NCI-H524 (cell line): Measurements from ENCODE around the gene ADM.
A peak's percentile ranks its signal among the peaks of the same experiment; 100 is the strongest.
"Not testable (repeated sequence)": the region's sequence is repeated elsewhere in the genome, so short reads cannot be mapped to it uniquely, and the experiment has no call there.

ENCODE experiments used
- DNase-seq, 2 experiments: peaks; one replicate each; lab custom pipeline; 2025; lab: John Stamatoyannopoulos, UW

ADM gene, protein sequence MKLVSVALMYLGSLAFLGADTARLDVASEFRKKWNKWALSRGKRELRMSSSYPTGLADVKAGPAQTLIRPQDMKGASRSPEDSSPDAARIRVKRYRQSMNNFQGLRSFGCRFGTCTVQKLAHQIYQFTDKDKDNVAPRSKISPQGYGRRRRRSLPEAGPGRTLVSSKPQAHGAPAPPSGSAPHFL

DNA sequence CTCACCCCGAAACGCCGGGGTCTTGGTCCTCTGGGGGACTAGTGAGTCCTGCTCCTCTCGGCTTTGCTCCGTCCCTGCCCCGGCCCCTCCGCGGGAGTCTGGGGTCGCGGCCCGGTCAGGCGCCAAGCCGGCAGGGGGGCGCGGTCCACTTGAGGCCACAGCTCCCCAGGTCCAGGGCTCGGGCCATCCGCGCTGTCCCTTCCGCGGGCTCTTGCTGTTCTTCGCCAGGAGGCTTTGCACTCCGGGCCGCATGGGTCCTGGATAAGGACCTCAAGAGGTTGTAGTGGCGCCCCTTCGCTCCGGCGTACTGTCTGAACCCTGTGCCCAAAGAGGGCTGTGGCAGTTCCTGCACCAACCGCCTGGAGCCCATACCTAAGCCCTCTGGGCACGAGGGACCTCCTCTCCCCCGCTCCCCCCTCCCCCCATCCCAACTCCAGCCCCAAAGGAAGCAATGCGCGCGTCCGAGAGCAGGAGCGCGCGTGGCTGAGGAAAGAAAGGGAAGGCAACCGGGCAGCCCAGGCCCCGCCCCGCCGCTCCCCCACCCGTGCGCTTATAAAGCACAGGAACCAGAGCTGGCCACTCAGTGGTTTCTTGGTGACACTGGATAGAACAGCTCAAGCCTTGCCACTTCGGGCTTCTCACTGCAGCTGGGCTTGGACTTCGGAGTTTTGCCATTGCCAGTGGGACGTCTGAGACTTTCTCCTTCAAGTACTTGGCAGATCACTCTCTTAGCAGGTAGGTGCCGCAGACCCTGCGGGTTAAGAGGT is at the start of gene ADM:
TSS of gene ADM (plus strand) at position 579 of the 767 bp plus-strand sequence. CDS start 628 bp downstream, outside the sequence.
- DNase-seq, result peak; percentile 82 to 88

DNA sequence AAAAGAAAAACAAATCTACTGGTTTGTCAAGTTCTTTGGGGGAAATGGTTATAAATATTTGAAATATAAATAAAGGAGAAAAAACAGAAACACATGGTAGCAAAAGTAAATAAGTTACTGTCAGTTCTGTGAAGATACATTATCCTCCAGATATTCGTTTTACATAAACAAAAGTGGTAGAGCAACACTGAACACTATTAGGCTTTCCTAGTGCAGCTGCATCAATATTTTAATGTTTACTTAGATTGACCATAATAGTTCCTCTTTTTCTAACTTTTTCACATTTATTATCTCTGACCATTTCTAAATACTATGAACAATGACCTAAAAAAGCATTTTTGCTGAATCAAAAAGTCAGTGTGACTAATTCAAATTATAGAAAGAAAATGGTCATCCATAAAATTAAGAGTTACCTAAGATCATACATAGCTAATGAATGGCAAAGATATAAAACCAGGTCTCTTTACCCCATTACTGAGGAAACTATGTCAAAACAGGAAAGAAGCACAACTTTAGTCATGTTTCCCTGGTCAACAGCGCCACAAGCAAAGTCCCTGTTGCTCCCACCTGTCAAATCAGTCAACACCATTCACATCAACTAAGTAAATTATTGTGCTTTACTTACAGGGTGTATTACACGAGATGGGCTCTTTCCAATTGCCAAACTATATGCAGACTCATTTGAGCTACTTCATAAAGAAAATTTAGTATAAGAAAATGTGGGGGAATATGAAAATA is 49.3 kb upstream of the ADM start:
- no peak for DNase-seq

DNA sequence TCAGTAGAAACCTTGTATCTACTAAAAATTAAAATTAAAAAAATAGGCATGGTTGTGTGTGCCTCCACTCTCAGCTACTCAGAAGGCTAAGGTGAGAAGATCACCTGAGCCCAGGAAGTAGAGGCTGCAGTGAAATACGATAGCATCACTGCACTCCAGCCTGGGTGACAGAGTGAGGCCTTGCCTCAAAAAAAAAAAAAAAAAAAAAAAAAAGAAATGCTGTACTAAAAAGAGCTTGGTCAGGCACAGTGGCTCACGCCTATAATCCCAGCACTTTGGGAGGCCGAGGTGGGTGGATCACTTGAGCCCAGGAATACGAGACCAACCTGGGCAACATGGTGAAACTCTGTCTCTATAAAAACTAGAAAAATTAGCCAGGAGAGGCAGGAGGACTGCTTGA is 47.4 kb upstream of the ADM start:
- DNase-seq, result no peak

DNA sequence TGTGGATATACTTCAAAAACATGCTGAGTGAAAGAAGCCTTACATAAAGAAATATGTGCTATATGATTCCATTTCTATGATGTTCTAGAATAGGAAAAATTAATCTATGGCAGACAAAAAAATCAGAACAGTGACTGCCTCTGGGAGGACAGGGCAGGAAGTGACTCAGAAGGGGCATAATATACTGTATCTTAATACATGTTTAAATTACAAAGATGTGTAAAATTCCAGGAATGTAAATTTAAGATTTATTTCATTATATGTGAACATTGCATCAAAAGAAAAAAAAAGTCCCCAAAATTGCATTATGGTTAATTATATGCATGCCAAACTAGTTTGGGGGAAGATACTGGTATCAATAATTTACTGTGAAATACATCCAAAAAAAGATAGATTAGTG is 43.1 kb upstream of the ADM start:
- no peak for DNase-seq

DNA sequence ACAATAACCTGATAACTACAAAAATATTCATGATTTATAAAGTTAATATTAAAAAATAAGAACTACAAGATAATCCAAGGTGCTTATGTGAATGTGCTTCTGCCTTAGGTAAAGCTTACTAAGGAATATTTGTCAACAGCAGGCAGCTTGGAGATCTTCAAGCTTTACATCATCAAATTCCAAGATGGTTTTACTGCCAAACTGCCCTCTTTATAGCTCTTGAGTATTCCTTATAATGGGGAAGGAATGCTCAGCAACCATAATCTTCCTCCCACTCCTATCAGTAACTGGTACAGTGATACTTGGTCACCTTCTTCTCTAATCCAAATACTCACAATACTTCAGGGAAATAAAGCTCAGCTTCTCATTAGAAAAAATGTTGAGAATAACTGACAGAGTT is 40.9 kb upstream of the ADM start:
- DNase-seq, result no peak

DNA sequence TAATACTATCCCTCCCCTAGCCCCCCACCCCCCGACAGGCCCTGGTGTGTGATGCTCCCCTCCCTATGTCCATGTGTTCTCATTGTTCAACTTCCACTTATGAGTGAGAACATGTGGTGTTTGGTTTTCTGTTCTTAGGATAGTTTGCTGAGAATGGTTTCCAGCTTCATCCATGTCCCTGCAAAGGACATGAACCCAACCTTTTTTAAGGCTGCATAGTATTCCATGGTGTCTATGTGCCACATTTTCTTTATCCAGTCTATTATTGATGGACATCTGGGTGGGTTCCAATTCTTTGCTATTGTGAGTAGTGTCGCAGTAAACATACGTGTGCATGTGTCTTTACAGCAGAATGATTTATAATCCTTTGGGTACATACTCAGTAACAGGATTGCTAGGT is 40.2 kb upstream of the ADM start:
- DNase-seq, result not testable (repeated sequence)

DNA sequence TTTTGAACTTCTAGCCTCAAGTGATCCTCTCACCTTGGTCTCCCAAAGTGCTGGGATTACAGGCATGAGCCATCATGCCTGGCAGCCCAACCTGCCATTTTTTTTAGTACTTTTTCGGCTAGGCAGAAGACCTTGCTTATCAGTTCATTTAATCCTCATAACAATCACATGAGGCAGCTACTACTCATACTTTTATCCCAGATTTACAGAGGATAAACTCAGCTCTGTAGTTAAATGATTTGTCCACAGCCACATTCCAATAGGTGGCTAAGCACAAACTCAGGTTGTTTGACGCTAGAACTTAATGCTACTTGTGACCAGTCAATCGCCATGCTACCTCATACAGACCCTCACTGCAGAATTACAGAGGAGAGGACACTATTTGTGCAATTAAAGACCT is 38.9 kb upstream of the ADM start:
- DNase-seq, result no peak

DNA sequence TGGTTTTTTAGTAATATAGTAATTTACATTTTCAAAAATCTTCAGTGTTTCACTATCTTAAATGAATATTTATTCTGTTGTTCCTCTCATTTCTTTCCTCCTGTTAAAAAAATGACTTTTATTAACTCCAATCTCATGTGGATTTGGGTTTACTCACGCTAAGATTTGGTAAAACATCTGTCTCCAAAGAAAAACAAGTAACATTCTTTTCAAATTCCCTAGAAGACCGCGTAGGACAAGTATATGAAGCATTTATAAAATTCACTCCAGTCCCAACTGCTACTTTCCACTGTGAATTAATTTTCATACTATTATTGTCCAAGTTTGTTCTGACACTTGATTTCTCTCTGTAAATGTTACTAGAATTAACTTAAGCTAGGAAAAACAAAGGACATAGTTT is 37.1 kb upstream of the ADM start:
- DNase-seq, result no peak

DNA sequence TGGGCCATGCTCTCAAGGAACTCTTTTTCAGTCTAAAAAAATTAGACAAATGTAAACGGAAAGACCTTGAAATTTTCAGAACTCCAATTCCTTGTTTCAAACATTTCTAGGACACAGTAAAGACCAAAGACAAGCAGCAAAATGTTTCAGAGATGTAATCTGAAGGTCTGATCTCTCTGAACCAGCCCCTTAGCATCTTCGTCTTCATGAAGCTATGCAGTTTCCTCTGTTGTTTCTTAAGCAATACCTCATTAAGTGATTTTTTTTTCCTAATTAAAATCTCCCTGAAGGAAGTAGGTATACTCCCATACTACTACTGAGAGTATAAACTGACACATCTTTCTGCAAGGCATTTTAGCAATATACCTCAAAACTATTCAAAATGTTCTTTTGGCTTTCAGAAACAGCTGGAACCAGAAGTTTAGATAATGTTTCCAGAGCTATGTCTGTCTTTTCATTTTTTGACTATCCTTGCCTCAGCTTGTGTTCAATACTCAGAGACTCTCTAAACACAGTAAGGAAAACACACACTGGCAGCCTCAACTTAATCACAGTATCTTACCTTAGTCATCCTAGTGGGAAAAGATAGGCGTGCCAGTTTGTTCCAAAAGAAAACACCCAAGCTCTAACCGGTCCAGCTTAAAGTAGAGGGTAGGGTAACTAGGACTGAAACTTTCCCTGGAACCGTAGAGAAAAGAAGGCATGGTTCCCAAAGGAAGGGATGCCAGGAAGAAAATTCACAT is 36.0 kb upstream of the ADM start:
- no peak for DNase-seq

DNA sequence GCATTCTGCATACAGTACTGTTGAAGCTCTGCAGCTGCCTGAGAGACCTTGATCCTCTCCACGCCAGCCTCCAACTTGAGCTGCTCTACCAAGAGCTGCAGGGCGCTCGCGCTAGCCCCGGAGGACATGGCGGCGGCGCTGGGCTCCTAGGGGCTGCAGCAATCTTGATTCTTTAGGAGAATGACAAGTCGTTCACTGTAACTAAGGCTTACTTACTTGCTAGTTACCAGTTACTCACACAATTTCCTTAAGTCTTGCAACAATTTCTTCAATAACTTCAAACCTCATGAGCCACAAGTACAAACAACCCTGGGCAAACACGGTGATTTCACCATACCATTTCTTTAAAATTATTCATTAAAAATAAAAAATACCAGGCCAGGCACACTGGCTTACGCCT is 32.7 kb upstream of the ADM start:
- DNase-seq, result no peak

DNA sequence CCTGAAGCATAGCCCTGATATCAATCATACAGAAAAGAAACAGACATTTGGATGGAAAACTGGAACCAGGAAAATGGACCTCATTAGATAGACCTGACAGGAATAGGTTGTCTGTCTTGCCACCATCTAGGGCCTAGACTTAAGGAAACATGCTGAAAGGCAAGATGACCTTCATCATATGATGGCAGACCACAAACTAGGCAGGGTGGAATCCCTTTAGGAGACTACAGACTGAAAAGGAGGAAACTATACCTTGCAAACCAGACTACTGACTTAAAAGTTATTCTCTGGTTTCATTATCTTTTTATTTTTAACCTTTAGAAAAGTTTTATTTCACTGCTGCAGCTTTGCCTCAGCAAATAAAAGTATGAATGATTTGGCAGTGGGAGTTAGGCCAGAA is 31.1 kb upstream of the ADM start:
- no peak for DNase-seq

DNA sequence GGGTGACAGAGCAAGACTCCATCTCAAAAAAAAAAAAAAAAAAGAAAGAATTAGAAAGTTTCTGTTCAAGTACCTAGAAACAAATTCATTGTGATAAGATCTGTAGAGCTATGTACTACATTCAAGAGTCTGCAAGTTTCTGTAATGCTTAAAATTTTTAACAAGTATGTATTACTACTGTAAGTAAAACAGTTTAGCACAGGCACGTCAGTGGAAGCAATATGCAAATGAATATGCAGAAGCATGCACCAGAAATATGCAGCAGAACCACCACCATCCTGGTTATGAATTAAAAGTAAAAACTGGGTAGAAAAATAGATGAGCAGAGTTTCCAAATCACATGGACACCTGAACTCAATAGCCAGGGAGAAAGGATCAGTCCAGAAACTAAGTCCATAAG is 30.1 kb upstream of the ADM start:
- no peak for DNase-seq

DNA sequence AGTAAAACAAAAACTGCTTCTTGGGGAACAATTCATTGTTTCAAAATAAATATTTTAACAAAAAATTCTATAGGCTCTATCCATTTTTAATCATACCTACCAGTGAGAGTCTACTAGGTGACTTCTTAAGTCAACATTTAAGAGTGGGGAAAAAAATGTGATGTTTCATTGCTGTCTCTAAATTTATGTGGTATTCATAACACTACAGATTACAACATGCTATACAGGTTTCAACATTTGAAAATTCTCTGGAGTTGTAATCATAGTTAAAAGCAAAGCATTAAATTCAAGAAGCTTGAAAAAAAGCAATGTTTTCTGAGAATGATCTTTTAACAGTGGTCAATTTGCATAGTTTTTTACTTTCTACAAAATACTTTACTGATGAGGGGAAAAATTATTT is 29.2 kb upstream of the ADM start:
- no peak for DNase-seq

DNA sequence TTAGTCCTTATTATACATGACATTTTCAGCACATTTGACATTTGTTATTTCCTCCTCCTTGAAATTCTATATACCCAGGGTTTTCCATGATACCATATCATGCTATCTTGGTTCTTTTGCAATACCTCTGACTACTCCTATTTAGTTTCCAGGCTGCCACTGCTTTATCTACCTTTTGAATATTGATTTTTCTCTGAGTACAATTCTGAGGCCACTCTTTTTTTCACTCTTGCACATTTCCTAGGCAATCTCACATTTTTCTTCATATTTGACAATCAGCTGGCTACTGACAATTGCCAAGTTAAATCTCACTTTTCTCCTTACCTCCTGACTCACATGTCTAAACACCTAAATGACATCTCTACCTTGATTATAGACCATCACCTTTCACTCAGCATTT is 22.8 kb upstream of the ADM start:
- DNase-seq, result no peak

DNA sequence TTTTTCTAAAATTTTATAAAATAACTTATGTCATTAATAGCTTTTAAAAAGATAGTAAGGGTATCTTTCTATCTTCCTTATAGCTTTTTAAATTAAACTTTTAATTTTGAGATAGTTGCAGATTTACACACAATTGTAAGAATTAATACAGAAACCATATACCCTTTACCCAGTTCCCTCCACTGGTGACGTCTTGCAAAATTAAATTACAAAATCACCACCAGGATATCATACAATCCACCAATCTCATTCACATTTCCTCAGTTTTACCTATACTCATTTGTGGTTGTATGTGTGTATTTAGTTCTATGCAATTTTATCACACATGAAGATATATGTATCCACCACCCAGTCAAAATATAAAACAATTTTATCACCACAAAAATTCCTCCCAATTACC is 20.9 kb upstream of the ADM start:
- DNase-seq, result no peak

DNA sequence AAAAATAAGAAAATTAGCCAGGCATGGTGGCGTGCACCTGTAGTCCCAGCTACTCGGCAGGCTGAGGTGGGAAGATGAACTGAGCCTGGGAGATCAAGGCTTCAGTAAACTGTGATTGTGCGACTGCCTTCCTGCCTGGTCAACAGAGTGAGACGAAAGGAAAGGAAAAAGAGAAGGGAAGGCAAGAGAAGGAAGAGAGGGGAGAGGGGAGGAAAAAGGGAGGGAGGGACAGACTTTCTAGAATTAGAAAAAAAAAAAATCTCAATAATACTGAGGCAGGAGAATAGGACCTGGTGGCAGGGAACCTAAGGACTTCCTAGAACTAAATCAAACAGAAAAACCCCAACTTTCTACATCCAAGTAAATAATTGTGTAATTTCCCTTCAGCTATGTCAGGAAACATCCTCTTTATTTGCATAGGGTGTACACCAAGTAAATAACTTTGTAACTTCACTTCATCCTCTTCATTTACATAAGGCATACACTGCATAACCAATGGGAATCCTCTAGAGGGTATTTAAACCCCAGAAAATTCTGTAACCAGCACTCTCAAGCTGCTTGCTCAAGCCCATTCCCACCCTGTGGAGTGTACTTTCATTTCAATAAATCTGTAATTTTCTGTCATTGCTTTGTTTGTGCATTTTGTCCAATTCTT is 19.6 kb upstream of the ADM start:
- no peak for DNase-seq

DNA sequence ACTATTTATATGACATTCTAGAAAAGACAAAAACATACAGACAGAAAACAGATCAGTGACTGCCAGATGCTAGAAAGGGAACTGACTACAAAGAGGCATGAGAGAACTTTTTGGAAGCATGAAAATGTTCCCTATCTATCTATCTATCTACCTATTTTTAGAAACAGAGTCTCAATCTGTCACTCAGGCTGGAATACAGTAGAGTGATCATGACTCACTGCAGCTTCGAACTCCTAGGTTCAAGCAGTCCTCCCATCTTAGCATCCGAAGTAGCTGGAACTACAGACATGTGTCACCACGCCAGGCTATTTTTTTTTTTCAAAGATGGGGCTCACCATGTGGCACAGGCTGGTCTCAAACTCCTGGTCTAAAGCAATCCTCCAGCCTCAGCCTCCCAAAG is 17.7 kb upstream of the ADM start:
- DNase-seq, result no peak

DNA sequence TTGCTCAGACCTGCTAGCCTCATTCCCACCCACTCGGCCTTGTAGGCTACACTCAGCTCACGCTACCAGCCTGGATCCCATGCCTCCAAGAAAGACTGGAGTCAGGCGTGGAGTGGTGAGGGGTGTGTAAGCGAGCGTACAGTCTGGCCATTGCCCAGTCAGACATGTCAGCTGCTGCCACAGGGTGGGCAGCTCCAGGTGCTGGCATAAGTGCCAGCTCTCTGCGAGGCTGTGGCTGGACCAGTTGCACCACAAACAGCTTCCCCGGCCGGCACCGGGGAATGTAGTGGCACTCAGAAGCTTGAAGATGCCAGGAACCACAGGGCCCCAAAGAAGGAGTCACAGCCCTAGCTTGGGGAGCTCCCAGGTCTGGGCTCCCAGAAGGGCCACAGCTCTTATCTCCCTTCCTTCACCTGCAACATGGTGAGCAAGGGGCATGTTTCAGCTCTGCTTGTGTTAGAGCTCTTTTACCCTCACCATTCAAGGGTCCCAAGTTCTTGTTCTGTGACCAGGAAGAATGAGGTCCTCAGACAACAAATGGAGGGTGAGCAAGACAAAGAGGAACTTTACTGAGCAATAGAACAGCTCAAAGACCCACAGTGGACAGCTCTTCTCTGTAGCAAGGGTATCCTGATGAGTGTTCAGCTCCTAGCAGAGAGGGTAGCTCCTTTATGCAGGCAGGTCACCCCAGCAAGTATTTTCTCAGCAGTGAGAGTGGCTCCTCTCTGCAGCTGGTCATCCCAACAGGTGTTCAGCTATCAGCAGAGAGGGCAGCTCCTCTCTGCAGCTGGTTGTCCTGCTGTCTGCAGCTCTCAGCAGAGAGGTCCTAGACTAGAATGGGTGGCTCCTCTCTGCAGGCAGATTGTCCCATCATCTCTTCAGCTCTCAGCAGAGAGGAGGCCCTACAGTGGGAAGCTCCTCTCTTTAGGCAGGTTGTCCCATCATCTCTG is 16.8 kb upstream of the ADM start:
- DNase-seq, result no peak

DNA sequence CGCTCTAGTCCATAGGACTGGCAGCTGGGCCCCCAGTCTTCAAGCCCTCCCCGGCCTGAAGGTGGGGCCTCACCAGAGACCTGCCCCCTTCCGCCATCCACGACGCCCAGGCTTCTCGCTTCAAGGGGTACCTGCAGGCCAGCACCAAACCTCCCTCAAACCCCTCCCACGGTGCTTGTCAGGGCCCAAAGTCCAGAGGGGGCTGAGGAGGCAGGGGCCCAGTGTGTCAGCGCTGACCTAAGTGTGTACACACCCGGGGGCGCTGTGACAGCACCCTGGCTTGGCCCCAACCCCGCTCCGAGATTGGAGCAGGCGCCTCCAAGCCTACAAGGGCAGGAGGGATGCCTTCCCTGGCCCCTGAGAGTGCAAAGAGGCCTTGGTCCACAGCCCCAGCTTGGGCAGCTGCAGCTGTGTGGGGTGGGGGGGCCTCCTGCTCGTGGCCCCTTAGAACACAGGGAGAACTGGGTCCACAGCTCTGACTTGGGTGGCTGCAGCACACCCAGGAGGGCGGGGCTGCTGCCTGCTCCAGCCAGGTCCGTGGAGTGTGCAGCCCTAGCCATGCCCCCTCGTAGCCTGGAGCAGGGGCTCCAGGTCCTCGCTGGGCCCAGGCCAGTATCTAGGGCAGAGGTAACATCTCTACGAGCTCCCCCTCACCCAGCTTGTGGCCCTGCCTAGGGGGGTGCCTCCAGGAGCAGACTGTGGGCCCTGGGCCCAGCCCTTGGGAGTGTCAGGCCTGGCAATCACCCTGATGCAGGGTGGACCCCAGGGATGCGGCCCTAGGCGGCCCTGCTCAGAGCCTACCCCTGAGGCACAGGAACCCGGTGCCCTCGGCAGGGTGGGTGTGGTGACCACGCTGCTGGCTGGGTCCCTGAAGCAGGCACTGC is 15.8 kb upstream of the ADM start:
- no peak for DNase-seq
